Stimulated activated CD8-positive, alpha-beta memory T cell treated with anti-CD3 and anti-CD28 coated beads, Interleukin-7, amount 100 ng/mL, for 4 hours (primary cell): Measurements from ENCODE around the gene TEAD2.

Experiments
- DNase-seq, 2 donors: peaks; one replicate each; pipeline ENCODE4 v3.0.0-alpha.2; 2020; ENCODE audit warnings: low read depth in 2 of 2

Gene TEAD2

GRCh38 chr19:49362048-49362928, at the start of gene TEAD2:
TSS of gene TEAD2 (minus strand) at chr19:49362416. CDS start at chr19:49360075, 2,341 bp downstream.
- DNase-seq: no peak

GRCh38 chr19:49411681-49412326, 49.6 kb upstream of the TEAD2 start:
- DNase-seq: no peak

DNA sequence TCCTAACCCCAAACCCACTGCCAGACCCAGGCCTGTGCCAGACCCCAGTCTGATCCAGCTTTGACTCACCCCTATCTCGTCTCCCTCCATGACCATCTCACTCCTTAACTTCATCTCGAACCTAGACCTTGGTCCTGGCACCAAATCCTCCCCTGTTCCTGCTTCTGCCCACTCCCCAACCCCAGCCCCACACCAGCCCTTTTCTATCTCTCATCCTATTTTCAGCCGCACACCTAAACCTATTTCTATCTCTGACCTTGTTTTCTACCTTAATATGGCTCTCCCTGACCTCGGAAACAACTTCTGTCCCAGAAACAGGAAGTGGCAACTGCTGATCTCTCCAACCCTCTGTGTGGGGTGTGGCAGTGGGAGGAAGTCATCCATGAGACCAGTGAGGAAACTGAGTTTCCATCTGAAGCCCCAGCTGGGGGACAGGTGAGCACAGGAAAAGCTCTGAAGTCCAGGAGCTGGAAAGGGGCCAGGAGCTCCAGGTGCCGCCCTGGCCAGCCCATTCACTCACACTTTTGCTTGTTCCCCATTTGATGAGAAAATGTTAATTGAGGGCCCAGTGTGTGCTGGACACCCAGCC, 47.3 kb upstream of the TEAD2 start:
- DNase-seq: no peak

GRCh38 chr19:49408816-49409440, 46.7 kb upstream of the TEAD2 start:
- DNase-seq: no peak

- no peak for DNase-seq
These were observed 45.3 kb upstream of the TEAD2 start for GRCh38 chr19:49407482-49408015.

DNA sequence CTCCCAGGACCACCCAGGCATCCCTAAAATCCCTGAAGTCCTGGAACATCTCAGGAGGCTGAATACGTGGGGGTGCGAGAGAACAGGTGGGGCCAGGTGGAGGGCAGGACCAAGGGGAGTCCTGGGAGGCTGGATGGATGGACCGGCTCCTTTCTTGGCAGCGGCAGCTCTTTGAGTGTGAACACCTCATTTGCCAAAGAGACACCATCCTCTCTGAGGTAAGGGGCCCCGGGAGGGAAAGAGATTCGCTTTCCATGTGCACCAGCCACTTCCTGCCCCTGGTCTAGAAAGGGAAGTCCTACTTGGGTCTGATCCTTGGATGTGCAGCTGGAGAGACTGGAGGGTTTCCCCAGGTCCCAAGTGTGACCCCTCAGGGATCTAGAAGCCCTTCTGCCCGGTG, 44.9 kb upstream of the TEAD2 start:
- DNase-seq: no peak

- no peak for DNase-seq
These were observed 41.4 kb upstream of the TEAD2 start for GRCh38 chr19:49403404-49404187.

DNA sequence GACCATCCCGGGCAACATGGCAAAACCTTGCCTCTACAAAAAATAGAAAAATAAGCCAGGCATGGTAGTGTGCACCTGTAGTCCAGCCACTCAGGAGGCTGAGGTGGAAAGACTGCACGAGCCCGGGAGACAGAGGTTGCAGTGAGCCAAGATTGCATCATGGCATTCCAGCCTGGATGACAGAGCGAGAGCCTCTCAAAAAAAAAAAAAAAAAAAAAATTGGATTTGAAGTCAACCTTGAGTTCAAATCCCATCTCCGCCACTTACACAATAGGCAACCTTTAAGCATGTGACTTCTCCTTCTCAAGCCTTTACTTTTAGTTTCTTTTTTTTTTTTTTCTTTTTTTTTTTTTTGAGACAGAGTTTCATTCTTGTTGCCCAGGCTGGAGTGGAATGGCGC, 37.8 kb upstream of the TEAD2 start:
- no peak for DNase-seq

GRCh38 chr19:49398931-49399330, 36.7 kb upstream of the TEAD2 start:
- DNase-seq: no peak

GRCh38 chr19:49398001-49398615, 35.9 kb upstream of the TEAD2 start:
- no peak for DNase-seq

GRCh38 chr19:49396738-49397505, 34.7 kb upstream of the TEAD2 start:
- DNase-seq: no peak

DNA sequence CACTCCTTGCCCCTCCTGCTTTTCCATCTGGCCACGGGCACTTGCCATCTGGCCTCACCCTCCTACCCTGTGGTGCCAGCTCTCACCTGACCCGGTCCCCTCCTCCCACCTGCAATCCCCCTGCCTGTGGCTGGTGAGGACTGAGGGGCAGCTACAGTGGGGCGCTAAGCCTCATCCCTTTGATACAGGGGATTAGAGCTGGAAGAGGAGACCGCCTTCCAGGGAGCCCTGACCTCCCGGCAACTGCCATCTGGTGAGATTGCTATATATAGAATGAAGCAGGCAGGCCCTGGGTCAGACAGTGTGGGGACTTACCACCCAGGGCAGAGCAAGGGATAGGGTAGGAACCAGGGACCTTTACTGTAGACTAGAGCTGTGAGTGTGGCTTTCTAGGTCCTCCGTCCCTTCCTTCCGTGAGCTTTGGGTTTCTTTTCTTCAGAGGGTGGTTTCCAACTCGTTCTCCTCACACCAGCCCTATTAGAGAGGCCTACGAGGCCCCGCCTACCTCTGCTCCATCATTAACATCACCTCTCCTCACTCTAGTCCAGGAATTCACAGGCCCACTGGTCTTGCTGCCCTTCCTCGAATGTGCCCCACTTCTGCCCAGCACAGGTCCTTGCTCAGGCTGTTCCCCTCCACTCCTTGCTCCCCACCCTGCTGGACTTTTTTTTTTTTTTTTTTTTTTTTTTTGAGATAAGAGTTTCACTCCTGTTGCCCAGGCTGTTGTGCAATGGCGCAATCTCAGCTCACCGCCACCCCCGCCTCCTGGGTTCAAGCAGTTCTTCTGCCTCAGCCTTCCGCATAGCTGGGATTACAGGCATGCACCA, 33.6 kb upstream of the TEAD2 start:
- no peak for DNase-seq

GRCh38 chr19:49393881-49394280, 31.7 kb upstream of the TEAD2 start:
- no peak for DNase-seq

- peak; percentile 60 to 64 for DNase-seq
These were observed 29.6 kb upstream of the TEAD2 start for GRCh38 chr19:49391581-49392399.

- DNase-seq: no peak
These were observed 28.7 kb upstream of the TEAD2 start for GRCh38 chr19:49390929-49391359.

DNA sequence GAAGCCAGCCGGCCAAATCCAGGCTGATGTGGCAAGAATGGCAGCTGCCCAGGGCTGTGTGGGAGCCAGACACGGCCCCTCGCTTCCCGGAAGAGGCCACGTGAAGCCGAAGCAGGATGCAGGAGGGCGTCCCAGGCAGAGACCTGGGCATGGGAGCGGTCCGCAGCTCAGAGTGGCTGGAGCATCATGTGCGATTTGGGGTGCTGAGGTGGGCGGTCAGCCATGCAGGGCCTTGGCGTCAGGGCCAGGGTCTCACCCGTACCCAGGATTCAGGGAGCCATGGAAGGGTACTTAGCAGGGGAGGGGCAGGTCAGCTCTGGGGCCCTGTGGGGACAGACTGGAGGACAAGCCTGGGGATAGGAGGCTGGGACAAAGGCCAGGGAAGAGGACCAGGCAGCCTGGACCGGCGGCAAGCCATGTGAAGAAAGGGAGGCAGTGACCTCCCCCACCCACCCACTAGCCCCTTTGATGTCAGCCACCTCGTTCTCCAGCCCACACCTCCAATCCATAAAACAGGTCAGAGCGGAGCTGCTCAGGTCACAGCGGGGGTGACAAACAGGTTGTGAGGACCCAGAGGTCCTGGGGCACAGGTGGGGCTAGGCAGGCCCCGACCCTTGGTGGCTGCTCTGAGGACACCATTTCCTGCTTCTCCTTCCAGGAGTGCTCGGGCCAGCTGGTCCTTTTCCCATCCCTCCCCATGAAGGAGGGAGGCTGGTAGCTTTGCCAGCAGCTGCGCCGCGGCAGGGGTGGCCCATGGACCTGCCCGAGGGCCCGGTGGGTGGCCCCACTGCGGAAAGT, 28.1 kb upstream of the TEAD2 start:
- no peak for DNase-seq

DNA sequence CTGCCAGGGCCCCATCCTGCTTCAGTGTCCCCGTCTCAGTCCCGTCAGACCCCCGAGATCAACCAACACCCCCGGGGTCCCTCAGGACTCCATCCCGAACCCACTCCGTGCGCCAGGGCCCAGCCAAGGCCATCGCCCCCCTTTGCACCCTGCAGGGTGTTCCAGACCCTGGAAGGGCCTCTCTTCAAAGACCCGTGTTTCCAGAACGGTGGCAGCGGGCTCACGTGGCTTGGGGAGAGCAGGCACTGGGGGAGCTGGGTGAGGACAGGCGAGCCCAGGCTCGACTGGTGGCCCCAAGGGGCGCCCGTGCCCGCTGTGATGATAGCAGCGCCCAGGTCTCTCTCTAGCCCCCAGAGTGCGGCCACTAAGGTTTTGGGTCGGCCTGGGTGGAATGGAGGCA, 27.2 kb upstream of the TEAD2 start:
- no peak for DNase-seq
